ENCODE measurements around the gene CENPC. TPM values are rescaled to one million over a fixed set of nuclear protein-coding genes. Genes with fewer than 3 reads are reported as not detected.

The CENPC gene
- total RNA-seq, 2 experiments from 2014 or later, result 115 to 116 TPM

DNA sequence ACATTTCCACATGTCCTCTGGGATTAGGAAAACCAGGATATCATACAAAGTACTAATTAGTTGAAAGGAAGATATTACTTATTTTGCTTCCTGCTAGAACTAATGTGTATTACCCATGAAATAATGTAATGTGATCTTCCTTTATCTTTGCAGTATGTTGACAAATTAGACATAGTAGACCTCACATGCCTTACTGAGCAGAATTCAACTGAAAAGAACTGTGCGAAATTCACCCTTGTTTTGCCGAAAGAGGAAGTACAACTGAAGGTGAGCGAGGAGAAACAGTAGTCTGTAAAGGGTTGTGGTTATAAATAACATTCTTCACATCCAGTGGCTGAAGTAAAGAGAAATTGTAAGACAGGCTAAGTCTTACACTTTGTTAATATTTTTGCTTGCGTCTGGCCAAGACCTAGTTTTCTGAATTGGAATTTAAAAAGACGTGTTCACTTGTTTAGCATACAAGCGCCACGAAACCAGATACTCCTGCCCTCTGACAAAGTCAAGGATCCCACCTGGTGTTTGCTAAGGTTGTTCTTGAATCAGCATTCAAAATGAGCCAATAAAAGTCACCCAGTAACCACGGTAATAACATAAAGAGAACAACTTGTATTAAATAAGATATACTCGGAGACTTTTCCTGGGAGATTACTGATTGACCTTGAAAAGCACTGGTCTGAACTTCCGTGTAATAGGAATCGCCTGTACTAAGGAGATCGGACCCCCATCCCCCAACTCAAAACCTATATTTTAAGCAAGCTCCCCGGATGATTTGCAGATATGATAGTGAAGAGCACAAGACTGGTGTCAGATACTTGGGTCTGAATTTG, 30.1 kb upstream of the CENPC start:
- no peaks in the 10 kb centered on the region for H3K36me3 ChIP-seq (ENCODE audit: insufficient read depth, low read length)
- H3K27me3 Mint-ChIP-seq, result no peaks in the 10 kb centered on the region
- peak overlapping the region; percentile 45 for H3K4me3 Mint-ChIP-seq
- ChIA-PET CTCF (no interaction called here), POLR2A (interaction anchor here (0.7 to 1.0 kb wide), 2 partner anchors 30 kb away, joined by 3 to 4 read pairs; partner anchors contain the start of gene CENPC)
- intact Hi-C loops (cut with DNase I, micrococcal nuclease), result no loop called here
- H3K9me3 Mint-ChIP-seq, result no peaks in the 10 kb centered on the region
- H3K4me1 Mint-ChIP-seq (ENCODE audit: low read depth), result peaks cover 67% of the 10 kb centered on the region
- H3K4me1 ChIP-seq (ENCODE audit: insufficient read depth, low read length), result no peaks in the 10 kb centered on the region
- DNase-seq (peak in 3 of 14 experiments; percentile 14 to 44 (median 30)), ATAC-seq (ENCODE audit: poor library complexity) (peak; percentile 87)
- peak overlapping the region; percentile 75 for H3K27ac Mint-ChIP-seq
- H3K9me3 ChIP-seq (ENCODE audit: control insufficient read depth in 1 of 2, insufficient read depth in 1 of 2, low read length in 2 of 2), result no peaks in the 10 kb centered on the region
- H3K27me3 ChIP-seq (ENCODE audit: control insufficient read depth in 1 of 2, insufficient read depth in 2 of 2, low read length in 2 of 2), result no peaks in the 10 kb centered on the region
- no peak overlapping the region for H3K4me3 ChIP-seq (ENCODE audit: low read length)
- TF ChIP-seq CTCF (IDR thresholded peaks at IDR 0.05), result no peak
- no peak overlapping the region for H3K27ac ChIP-seq (ENCODE audit: low read depth in 1 of 2, low read length in 2 of 2)
- H3K36me3 Mint-ChIP-seq (ENCODE audit: low read depth), result peaks cover 3% of the 10 kb centered on the region

DNA sequence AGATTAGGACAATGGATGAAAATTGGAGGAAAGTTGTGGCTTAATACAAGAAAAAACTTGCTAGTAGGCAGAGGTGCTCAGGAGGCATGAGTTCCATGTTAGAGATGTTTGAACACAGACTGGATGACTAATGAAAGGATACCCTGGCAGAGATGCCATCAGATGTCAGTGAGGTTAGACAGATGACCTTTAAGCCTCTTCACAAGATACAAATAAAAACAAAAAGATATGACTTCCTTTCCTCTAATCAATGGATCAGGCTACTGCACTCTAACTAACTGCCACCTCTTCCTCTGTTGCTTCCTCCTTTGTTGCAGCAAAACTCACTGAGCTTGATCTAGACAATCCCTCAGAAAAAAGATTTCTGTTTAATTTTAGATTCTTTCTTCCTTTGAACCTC, 27.9 kb upstream of the CENPC start:
- no peak for TF ChIP-seq CTCF (IDR thresholded peaks at IDR 0.05)
- H3K27me3 ChIP-seq (ENCODE audit: control insufficient read depth in 1 of 2, insufficient read depth in 2 of 2, low read length in 2 of 2), result no peaks in the 10 kb centered on the region
- no peaks in the 10 kb centered on the region for H3K4me1 ChIP-seq (ENCODE audit: insufficient read depth, low read length)
- peaks cover 54% of the 10 kb centered on the region for H3K4me1 Mint-ChIP-seq (ENCODE audit: low read depth)
- H3K36me3 Mint-ChIP-seq (ENCODE audit: low read depth), result peaks cover 1% of the 10 kb centered on the region
- no peaks in the 10 kb centered on the region for H3K36me3 ChIP-seq (ENCODE audit: insufficient read depth, low read length)
- no peak overlapping the region for H3K4me3 Mint-ChIP-seq
- CTCF ChIA-PET, result no interaction called here
- POLR2A ChIA-PET, result interaction anchor here (1.2 to 1.5 kb wide), 2 partner anchors 9 to 28 kb away, joined by 4 to 5 read pairs; partner anchors contain the start of gene CENPC
- ATAC-seq (ENCODE audit: poor library complexity), result peak; percentile 19
- intact Hi-C loops (cut with DNase I, micrococcal nuclease), result no loop called here
- H3K27ac Mint-ChIP-seq, result peak overlapping the region; percentile 60
- H3K27me3 Mint-ChIP-seq, result no peaks in the 10 kb centered on the region
- H3K9me3 ChIP-seq (ENCODE audit: control insufficient read depth in 1 of 2, insufficient read depth in 1 of 2, low read length in 2 of 2), result no peaks in the 10 kb centered on the region
- peak in 2 of 14 experiments; percentile 6 to 18 for DNase-seq
- H3K27ac ChIP-seq (ENCODE audit: low read depth in 1 of 2, low read length in 2 of 2), result no peak overlapping the region
- no peaks in the 10 kb centered on the region for H3K9me3 Mint-ChIP-seq
- no peak overlapping the region for H3K4me3 ChIP-seq (ENCODE audit: low read length)

- CTCF ChIA-PET, result no interaction called here
Measured at GRCh38 chr4:67571975-67572374, 26.7 kb upstream of the CENPC start.

More at GRCh38 chr4:67571975-67572374, 26.7 kb upstream of the CENPC start:
- Mint-ChIP-seq H3K4me3 (no peak overlapping the region), H3K9me3 (no peaks in the 10 kb centered on the region), H3K27ac (peak overlapping the region; percentile 60), H3K4me1 (ENCODE audit: low read depth) (peaks cover 49% of the 10 kb centered on the region), H3K36me3 (ENCODE audit: low read depth) (no peaks in the 10 kb centered on the region), H3K27me3 (no peaks in the 10 kb centered on the region)
- ATAC-seq (ENCODE audit: poor library complexity), result no peak
- POLR2A ChIA-PET, result no interaction called here
- no peak for TF ChIP-seq CTCF (IDR thresholded peaks at IDR 0.05)
- Histone ChIP-seq H3K36me3 (ENCODE audit: insufficient read depth, low read length) (no peaks in the 10 kb centered on the region), H3K9me3 (ENCODE audit: control insufficient read depth in 1 of 2, insufficient read depth in 1 of 2, low read length in 2 of 2) (no peaks in the 10 kb centered on the region), H3K27ac (ENCODE audit: low read depth in 1 of 2, low read length in 2 of 2) (no peak overlapping the region), H3K27me3 (ENCODE audit: control insufficient read depth in 1 of 2, insufficient read depth in 2 of 2, low read length in 2 of 2) (no peaks in the 10 kb centered on the region), H3K4me1 (ENCODE audit: insufficient read depth, low read length) (no peaks in the 10 kb centered on the region), H3K4me3 (ENCODE audit: low read length) (no peak overlapping the region)
- DNase-seq, result no peak
- intact Hi-C loops (cut with DNase I, micrococcal nuclease), result no loop called here

Data from CD4-positive, alpha-beta T cell (primary cell).